K562 (cell line): ENCODE measurements around the gene RNFT2. TPM values are rescaled to one million over a fixed set of nuclear protein-coding genes. Genes with fewer than 3 reads are reported as not detected.

Source experiments
- CCAR2 ChIP-seq: fragments of 200-400 bp; formaldehyde crosslinking; IDR thresholded peaks from 2 replicates; pipeline ENCODE4 v1.6.1; 2017; ENCODE audit warnings: mild to moderate bottlenecking, low read depth, low read length
- CSDE1 ChIP-seq, 2 experiments: fragments of 450-650 bp; IDR thresholded peaks; 2 replicates each; pipeline ENCODE4 v1.6.1; 2016; ENCODE audit warnings: mild to moderate bottlenecking in 1 of 2
- FOSL1 ChIP-seq: fragments of 200-800 bp; sonication (Bioruptor generic); conservative IDR thresholded peaks from 2 replicates; pipeline ENCODE4 v1.6.1; 2016; ENCODE audit warnings: missing genetic modification characterization, missing compliant biosample characterization
- HMGXB4 ChIP-seq: sonication (generic); formaldehyde crosslinking; IDR thresholded peaks from 2 replicates; pipeline ENCODE4 v1.8.1; 2023; ENCODE audit warnings: mild to moderate bottlenecking, missing genetic modification reagents
- KHSRP ChIP-seq: fragments of 450-650 bp; IDR thresholded peaks from 2 replicates; pipeline ENCODE4 v1.6.1; 2017
- MBD1 ChIP-seq: fragments of 250-450 bp; sonication (Bioruptor Pico); IDR thresholded peaks from 2 replicates; pipeline ENCODE4 v1.8.0; 2022; ENCODE audit warnings: inconsistent platforms
- MEIS2 ChIP-seq: fragments of 450-650 bp; IDR thresholded peaks from 2 replicates; pipeline ENCODE4 v1.6.1; 2014; ENCODE audit warnings: mild to moderate bottlenecking; ENCODE audit not compliant: partially characterized antibody
- NFIC ChIP-seq: fragments of 450-650 bp; IDR thresholded peaks from 2 replicates; pipeline ENCODE4 v1.6.1; 2017; ENCODE audit warnings: mild to moderate bottlenecking, inconsistent platforms
- NRF1 ChIP-seq, 2 experiments: fragments of 450-650 bp; IDR thresholded peaks in 1 of 2; conservative IDR thresholded peaks in 1 of 2; 2 replicates each; pipeline ENCODE4 v1.6.1; 2014; ENCODE audit warnings: mild to moderate bottlenecking in 2 of 2
- RCOR1 ChIP-seq, 2 experiments: IDR thresholded peaks; 2 replicates each; pipeline ENCODE4 v1.6.1; 2012; ENCODE audit warnings: low read depth in 2 of 2, low read length in 2 of 2, borderline replicate concordance in 1 of 2, improper control_type of control experiment in 1 of 2
- TCF3 ChIP-seq: sonication (generic); formaldehyde crosslinking; IDR thresholded peaks from 2 replicates; pipeline ENCODE4 v1.4.0; 2020; ENCODE audit warnings: mild to moderate bottlenecking, missing genetic modification reagents
- ZNF175 ChIP-seq: fragments of 200-800 bp; sonication (Bioruptor generic); IDR thresholded peaks from 2 replicates; pipeline ENCODE4 v1.6.1; 2016; ENCODE audit warnings: low read depth, mild to moderate bottlenecking, missing genetic modification characterization, missing compliant biosample characterization
- ZNF3 ChIP-seq: fragments of 250-450 bp; sonication (Bioruptor Pico); IDR thresholded peaks from 2 replicates; pipeline ENCODE4 v1.5.0; 2021; ENCODE audit warnings: mild to moderate bottlenecking, moderate library complexity
- ZNF395 ChIP-seq: fragments of 200-800 bp; sonication (Bioruptor generic); IDR thresholded peaks from 2 replicates; pipeline ENCODE4 v1.6.1; 2017; ENCODE audit warnings: missing genetic modification characterization, missing compliant biosample characterization
- ZNF431 ChIP-seq: sonication (generic); formaldehyde crosslinking; IDR thresholded peaks from 2 replicates; pipeline ENCODE4 v1.8.0; 2022; ENCODE audit warnings: mild to moderate bottlenecking, missing genetic modification reagents
- polyA plus RNA-seq, 8 experiments: library from polyadenylated mRNA; depleted of rRNA in 4 of 8; stranded (reverse) in 5 of 8; unstranded in 3 of 8; fragments of >200 nt; fragmentation: Nextera tagmentation in 2 of 8; fragmentation: Illumina TruSeq in 1 of 8; extraction: Ambion mirVana in 2 of 8; extraction: Trizol in 1 of 8; gene quantifications; 2 replicates each; pipeline versions ENCODE4 v1.2.1 to v1.2.3, GENCODE V29; 2011 to 2014; ENCODE audit warnings: inconsistent platforms in 1 of 8, missing spikeins in 1 of 8
- total RNA-seq, 7 experiments: library from RNA; depleted of rRNA in 6 of 7; stranded (reverse); fragments of >200 nt in 6 of 7; fragmentation: Illumina TruSeq in 2 of 7; extraction: Trizol in 2 of 7; gene quantifications; 2 replicates each; pipeline versions ENCODE4 v1.2.1 to v1.2.3, GENCODE V29; 2011 to 2021; ENCODE audit warnings: low replicate concordance in 1 of 7
- TF ChIP-seq, protein P1 (sequence below), 2 experiments: IDR thresholded peaks; 2 replicates each; pipeline ENCODE4 v1.6.1; 2012; ENCODE audit warnings: improper control_type of control experiment in 2 of 2, low read depth in 2 of 2, low read length in 2 of 2, borderline replicate concordance in 1 of 2
- TF ChIP-seq, protein P2 (sequence below), 2 experiments: fragments of 250-450 bp in 1 of 2; fragments of 450-650 bp in 1 of 2; sonication (Bioruptor Pico) in 1 of 2; IDR thresholded peaks; 2 replicates each; pipeline versions ENCODE4 v1.6.1 to v1.8.0; 2016 to 2021; ENCODE audit warnings: mild to moderate bottlenecking in 2 of 2, moderate library complexity in 2 of 2, missing compliant biosample characterization in 1 of 2, missing genetic modification characterization in 1 of 2

The RNFT2 gene
- total and polyA plus RNA-seq, 9 of the 15 experiments (the other 6 are each of a cell fraction or from before 2014, with no cell fraction given), result 3.6 to 26.3 (median 9.5) TPM

- TF ChIP-seq MBD1 (CRISPR knock-in tag) (no peak), CSDE1 (IDR thresholded peaks at IDR 0.05) (peak in 1 of 2 experiments; percentile 95; a peak in 2 of 4 replicates), NFIC (0 out of 2 replicates have a peak, but pooled peaks have one; percentile 8), FOSL1 (tag) (peak; percentile 87), NRF1 (conservative IDR thresholded peaks at IDR 0.05 in 1 of 2, IDR thresholded peaks at IDR 0.05 in 1 of 2) (peak; percentile 72 to 74), ZNF395 (CRISPR knock-in tag) (peak; percentile 75; the same call in 1 of the 2 replicates), ZNF175 (CRISPR knock-in tag) (peak; percentile 65; the same call in 1 of the 2 replicates), ZNF3 (CRISPR knock-in tag) (0 out of 2 replicates have a peak, but pooled peaks have one; percentile 18), TCF3 (peak; percentile 25; the same call in 1 of the 2 replicates), HMGXB4 (peak; percentile 39; the same call in 1 of the 2 replicates), RCOR1 (IDR thresholded peaks at IDR 0.05; ENCODE audit: borderline replicate concordance in 1 of 2, low read depth in 2 of 2, low read length in 2 of 2) (peak; percentile 36 to 49; a peak in 2 of 4 replicates), CCAR2 (no peak), MEIS2 (peak; percentile 34), ZNF431 (CRISPR knock-in tag) (peak; percentile 39; the same call in 1 of the 2 replicates), KHSRP (peak; percentile 66)
- TF ChIP-seq, protein P1, sequence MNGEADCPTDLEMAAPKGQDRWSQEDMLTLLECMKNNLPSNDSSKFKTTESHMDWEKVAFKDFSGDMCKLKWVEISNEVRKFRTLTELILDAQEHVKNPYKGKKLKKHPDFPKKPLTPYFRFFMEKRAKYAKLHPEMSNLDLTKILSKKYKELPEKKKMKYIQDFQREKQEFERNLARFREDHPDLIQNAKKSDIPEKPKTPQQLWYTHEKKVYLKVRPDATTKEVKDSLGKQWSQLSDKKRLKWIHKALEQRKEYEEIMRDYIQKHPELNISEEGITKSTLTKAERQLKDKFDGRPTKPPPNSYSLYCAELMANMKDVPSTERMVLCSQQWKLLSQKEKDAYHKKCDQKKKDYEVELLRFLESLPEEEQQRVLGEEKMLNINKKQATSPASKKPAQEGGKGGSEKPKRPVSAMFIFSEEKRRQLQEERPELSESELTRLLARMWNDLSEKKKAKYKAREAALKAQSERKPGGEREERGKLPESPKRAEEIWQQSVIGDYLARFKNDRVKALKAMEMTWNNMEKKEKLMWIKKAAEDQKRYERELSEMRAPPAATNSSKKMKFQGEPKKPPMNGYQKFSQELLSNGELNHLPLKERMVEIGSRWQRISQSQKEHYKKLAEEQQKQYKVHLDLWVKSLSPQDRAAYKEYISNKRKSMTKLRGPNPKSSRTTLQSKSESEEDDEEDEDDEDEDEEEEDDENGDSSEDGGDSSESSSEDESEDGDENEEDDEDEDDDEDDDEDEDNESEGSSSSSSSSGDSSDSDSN (IDR thresholded peaks at IDR 0.05; ENCODE audit: borderline replicate concordance in 1 of 2, low read depth in 2 of 2, low read length in 2 of 2), result peak in 1 of 2 experiments; percentile 63; a peak in 1 of 4 replicates
- TF ChIP-seq, protein P2, sequence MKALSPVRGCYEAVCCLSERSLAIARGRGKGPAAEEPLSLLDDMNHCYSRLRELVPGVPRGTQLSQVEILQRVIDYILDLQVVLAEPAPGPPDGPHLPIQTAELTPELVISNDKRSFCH (CRISPR knock-in tag; IDR thresholded peaks at IDR 0.05), result no peak
- TF ChIP-seq, protein P2 (tag; IDR thresholded peaks at IDR 0.05), result peak; percentile 80
Observed at GRCh38 chr12:116818948-116819832, 81.1 kb downstream of the RNFT2 start (continued).
